GM18868 (cell line): ENCODE data around the gene BANF2.
"Not testable (repeated sequence)": the region's sequence is repeated elsewhere in the genome, so short reads cannot be mapped to it uniquely, and the experiment has no call there.

Experiments
- ATAC-seq: cut with Tn5 transposase; IDR thresholded peaks from one replicate; pipeline ENCODE4 v1.9.1; 2021; ENCODE audit warnings: mild to moderate bottlenecking, moderate library complexity; ENCODE audit not compliant: unreplicated experiment

Gene BANF2

GRCh38 chr20:17682103-17682888 is 17.5 kb upstream of the BANF2 start, which contains the start of gene RRBP1:
RRBP1 (minus strand) TSS chr20:17682242; CDS start chr20:17660507, 21,735 bp downstream.
- peak; percentile 89 for ATAC-seq

GRCh38 chr20:17682889-17683198 is 16.9 kb upstream of the BANF2 start:
- ATAC-seq = no peak

- ATAC-seq = no peak
These were observed 16.3 kb upstream of the BANF2 start for GRCh38 chr20:17683218-17684076.

DNA sequence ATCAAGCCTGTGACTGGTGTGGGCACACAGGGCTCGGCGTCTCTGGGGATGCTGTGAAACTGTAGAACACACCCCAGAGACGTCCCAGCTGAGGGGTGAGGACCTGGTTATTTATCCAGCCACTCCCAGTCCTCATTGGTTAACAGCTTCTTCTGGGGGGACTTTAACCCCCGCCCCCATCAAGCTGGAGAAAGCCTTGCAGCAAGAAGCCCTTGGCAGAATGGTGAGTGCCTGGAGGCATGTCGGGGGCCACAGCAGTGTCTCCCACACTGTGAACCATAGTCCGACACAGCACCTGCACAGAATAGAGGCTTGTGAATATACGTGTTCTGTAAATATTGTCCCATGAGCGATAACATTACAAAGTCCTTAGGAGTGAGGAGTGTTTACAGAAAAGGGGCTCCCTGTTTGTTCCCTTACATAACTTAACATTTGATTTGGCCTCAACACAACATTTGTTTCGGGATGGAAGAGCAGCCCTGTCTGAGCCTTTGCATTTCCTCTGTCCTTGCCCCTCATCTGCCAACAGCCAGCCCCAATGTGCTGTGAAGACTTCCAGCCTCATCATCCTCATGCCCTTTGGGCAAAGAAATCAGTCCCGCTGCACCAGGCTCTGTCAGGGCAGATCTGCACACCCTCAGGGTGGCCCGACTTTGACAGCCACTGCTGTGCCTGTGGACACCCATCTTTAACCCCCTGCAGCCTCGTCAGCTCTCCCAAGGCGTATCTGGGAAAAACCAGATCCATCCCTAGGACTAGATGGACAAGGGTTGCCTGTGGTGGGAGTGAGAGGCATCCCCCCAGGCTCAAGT is 15.5 kb upstream of the BANF2 start:
- ATAC-seq = no peak

DNA sequence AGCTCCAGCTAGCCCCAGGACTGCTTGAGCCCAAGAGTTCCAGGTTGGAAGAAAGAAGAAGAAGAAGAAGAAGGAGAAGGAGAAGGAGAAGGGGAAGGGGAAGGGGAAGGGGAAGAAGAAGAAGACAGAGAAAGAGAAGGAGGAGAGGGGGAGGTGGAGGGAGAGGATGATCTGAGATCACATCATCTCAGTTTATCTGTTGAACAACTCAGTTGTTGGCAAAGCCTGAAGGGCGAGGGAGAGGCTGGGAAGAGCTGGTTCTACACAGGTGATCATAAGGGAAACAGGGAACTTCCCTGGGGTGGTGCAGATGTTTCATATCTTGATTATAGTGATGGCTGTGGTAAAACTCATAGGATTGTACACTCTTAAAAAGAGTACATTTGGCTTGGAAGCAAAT is 14.6 kb upstream of the BANF2 start:
- ATAC-seq = no peak

DNA sequence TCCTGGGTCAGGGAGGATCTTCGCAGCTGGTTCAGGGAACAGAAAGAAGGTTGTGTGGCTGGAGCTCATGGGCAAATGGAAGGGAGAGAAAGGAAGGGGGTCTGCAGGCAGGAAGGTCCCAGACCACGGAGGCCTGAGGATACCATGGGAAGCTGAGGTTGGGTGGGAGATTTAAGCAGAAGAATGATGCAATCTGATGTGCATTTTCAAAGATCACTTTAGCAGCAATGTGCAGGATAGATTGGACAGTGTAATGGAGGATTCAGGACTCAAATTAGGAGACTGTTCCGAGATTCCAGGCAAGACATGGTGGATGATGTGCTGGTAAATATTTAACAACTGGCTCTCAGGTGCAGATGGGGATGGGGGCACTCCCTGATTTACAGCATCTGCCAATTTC is 12.0 kb upstream of the BANF2 start:
- ATAC-seq = no peak

DNA sequence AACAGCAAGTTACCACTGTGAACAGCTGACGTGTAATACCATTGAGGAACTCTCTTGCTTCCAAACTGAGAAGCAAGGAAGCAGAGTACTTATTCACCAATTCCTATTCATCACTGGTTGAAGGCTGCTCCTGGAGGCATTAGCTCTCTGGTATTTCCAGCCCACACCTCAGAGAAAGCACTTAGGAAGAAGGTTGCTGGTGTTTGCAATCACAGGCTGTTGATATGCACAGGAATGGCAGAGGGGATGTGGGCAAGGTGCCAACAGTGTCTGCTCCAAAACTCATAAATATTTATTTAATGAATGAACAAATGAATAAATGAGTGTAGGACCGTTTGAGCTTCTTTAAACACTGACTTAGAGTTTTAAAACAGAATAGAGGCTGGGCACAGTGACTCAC is 10.8 kb upstream of the BANF2 start:
- ATAC-seq = no peak

GRCh38 chr20:17690144-17690543 is 9.6 kb upstream of the BANF2 start:
- ATAC-seq = no peak

DNA sequence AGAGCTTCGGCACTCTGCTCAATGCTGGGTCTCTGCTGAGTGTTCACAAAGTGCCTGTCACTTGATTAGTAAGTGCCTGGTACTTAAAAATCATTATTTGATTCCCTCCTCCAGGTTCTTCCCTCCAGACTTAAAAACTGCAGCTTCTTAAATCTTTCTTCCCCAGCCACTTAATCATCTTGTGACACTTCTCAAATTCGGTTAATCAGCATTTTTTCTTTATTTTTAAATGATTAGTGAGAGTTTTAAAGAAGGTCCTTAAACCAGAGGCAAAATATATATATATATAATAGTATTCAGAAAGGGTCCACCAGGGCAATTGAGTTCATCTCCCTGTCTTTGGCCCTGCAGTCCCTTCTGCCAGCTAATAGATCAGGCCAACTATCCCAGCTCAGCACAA is 8.0 kb upstream of the BANF2 start:
- no peak for ATAC-seq

DNA sequence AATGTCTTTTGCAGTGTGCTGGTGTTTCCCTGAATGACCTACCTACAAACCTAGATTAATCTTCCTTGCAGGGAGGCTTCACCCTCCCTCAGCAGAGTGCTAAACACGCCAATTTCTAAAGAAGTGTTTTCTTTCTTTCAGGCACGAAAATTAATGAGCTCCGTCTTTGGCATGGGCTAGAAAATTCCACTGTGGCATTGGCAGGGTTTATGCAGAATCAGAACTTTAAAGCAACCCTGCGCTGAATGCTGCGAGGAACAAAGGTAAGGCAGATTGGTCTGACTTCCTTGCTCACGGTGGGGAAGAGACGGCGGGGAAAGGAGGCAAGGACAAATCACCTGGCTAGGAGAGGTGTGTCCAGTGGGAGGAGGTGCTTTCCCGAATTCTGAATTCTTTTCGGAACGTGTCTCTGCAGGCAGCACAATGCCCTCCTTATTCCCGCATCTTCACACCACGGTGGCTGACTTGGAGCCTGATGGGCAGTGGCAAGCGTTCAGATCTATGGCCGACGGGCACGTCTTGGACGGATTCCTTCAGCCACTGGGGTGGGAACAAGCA is 6.2 kb upstream of the BANF2 start:
- no peak for ATAC-seq

DNA sequence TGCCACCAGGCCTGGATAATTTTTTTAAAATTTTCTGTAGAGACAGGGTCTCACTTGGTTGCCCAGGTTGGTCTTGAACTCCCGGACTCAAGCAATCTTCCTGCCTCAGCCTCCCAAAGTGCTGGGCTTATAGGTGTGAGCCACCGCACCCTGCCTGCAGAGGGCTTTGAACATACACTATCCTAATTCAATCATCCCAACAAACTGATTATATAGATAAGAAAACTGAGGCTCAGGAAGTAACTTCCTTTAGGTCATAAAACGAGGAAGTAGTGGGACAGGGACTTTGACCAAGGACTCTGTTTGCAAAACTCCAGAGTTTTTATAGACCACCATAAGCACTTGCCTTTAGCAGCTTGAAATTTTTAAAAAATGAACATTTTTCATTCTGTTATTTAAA is 5.0 kb upstream of the BANF2 start:
- ATAC-seq = no peak

DNA sequence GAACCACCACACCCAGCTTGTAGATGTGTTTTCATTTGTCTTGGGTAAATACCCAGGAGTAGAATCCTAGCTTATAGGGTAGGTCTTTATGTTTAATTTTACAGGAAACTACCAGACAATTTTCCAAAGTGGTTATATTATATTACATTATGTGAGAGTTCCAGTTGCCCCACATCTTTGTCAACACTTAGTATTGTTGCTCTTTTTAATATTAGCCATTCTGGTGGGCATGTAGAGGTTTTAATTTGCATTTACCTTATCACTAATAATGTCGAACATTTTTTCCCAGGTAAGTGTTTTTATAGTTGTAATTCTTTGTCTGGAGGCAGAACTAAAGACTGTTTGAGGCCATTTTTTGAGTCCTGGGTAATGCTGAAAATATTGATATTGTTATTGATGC is 3.5 kb upstream of the BANF2 start:
- ATAC-seq = no peak

- no peak for ATAC-seq
These were observed 2.6 kb upstream of the BANF2 start for GRCh38 chr20:17697171-17697570.

GRCh38 chr20:17698384-17698783 is 1.4 kb upstream of the BANF2 start:
- no peak for ATAC-seq

GRCh38 chr20:17700637-17701036 is 871 bp downstream of the BANF2 start:
- no peak for ATAC-seq

- no peak for ATAC-seq
These were observed 2.1 kb downstream of the BANF2 start for GRCh38 chr20:17701826-17702225.

GRCh38 chr20:17704589-17705317 is 5.0 kb downstream of the BANF2 start:
- no peak for ATAC-seq

DNA sequence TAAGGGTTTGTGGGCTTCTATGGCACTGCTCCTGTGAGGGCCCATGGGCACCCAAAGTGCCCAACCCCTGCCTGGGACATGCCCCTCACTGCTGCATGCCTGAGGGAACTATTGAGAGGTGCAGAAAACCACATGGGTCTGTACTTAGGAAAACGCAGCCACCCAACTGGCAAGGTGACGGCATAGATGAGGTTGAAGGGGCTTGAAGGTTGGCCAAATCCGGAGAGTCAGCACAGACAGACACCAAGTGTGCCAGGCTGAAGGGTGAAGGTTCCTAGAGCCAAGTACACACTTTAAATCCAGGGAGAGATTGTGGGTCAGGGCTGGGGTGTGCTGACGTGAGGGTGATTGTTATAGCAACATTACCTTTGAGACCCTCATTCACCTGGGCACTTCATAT is 6.2 kb downstream of the BANF2 start:
- ATAC-seq = no peak

- ATAC-seq = no peak
These were observed 6.9 kb downstream of the BANF2 start for GRCh38 chr20:17706632-17707031.

DNA sequence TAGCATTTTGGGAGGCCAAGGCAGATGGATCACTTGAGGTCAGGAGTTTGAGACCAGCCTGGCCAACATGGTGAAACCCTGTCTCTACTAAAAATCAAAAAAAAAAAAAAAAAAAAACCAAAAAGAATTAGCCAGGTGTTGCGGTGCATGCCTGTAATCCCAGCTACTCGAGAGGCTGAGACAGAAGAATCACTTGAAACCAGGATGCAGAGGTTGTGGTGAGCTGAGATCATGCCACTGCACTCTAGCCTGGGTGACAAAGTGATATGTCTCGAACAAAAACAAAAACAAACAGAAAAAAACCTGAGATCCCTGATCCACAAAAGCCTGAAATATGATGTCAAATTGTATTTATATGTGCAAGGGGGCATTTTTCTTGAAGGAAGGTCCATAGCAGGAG is 8.2 kb downstream of the BANF2 start:
- ATAC-seq = not testable (repeated sequence)
